Sigmoid colon (tissue), 7 donors: ENCODE data around the gene S100A2. TPM values are rescaled to one million over a fixed set of nuclear protein-coding genes. Genes with fewer than 3 reads are reported as not detected.
"Not testable (repeated sequence)": the region's sequence is repeated elsewhere in the genome, so short reads cannot be mapped to it uniquely, and the experiment has no call there.

Experiments used
- DNase-seq: peaks from one replicate; pipeline ENCODE4 v3.0.0-alpha.2; 2019
- H3K27ac ChIP-seq, 4 donors: fragments of 200-600 bp; sonication (generic); one replicate each; pipeline ENCODE4 v1.5.1; 2016 to 2019; ENCODE audit warnings: mild to moderate bottlenecking in 1 of 4
- H3K27me3 ChIP-seq, 3 donors: fragments of 200-600 bp; sonication (generic); one replicate each; pipeline ENCODE4 v1.5.1; 2019; ENCODE audit warnings: mild to moderate bottlenecking in 1 of 3
- H3K36me3 ChIP-seq, 4 donors: fragments of 200-600 bp; sonication (generic); one replicate each; pipeline ENCODE4 v1.5.1; 2016 to 2019
- H3K4me1 ChIP-seq, 4 donors: fragments of 200-600 bp; sonication (generic); one replicate each; pipeline ENCODE4 v1.5.1; 2017 to 2019
- H3K4me3 ChIP-seq, 4 donors: fragments of 200-600 bp; sonication (generic); one replicate each; pipeline ENCODE4 v1.5.1; 2017 to 2019; ENCODE audit warnings: mild to moderate bottlenecking in 2 of 4, moderate library complexity in 1 of 4
- H3K9me3 ChIP-seq, 4 donors: fragments of 200-600 bp in 3 of 4; sonication (generic) in 3 of 4; one replicate each; pipeline versions ENCODE4 v1.5.1 to v1.6.1; 2013 to 2019
- CTCF ChIP-seq, 4 experiments: fragments of 450-650 bp in 3 of 4; fragments of 200-600 bp in 1 of 4; IDR thresholded peaks; one replicate each; pipeline ENCODE4 v1.5.1; 2016 to 2019; ENCODE audit warnings: antibody characterized with exemption in 4 of 4, mild to moderate bottlenecking in 3 of 4, moderate library complexity in 2 of 4
- EP300 ChIP-seq, 4 donors: sonication (generic); formaldehyde crosslinking; IDR thresholded peaks; one replicate each; pipeline ENCODE4 v1.6.1; 2017; ENCODE audit warnings: antibody characterized with exemption in 4 of 4
- POLR2A ChIP-seq, 2 donors: fragments of 450-650 bp; IDR thresholded peaks; one replicate each; pipeline ENCODE4 v1.6.1; 2016; ENCODE audit warnings: antibody characterized with exemption in 2 of 2, mild to moderate bottlenecking in 2 of 2, moderate library complexity in 2 of 2
- POLR2AphosphoS5 ChIP-seq, 4 donors: sonication (generic); formaldehyde crosslinking; IDR thresholded peaks; one replicate each; pipeline ENCODE4 v1.6.1; 2017; ENCODE audit warnings: antibody characterized with exemption in 4 of 4
- WGBS, 2 donors: extraction: QIAGEN DNeasy Blood & Tissue Kit; methylation state at CpG; one replicate each; pipeline ENCODE4 v1.1.7; 2013; 5-methylcytosine and 5-hydroxymethylcytosine counted together
- intact Hi-C: fragments of 100-400 bp; cut with DNase I; formaldehyde crosslinking; loops from one replicate; pipeline ENCODE4 v1.15.1; 2023
- polyA plus RNA-seq, 3 donors: library from polyadenylated mRNA; stranded (reverse); fragments of 200-250 nt; gene quantifications; one replicate each; pipeline ENCODE4 v1.2.3, GENCODE V29; 2013
- total RNA-seq, 4 donors: library from RNA; depleted of rRNA; stranded (reverse); fragments of >200 nt; gene quantifications; one replicate each; pipeline ENCODE4 v1.1.0, GENCODE V29; 2016
- donor health status: healthy with polysubstance abuse.
- donor health status: Bipolar disorder and iron deficiency.
- donor health status: healthy.

S100A2 gene
- total and polyA plus RNA-seq, 7 donors: 0.68 to 16.2 (median 1.8) TPM; not detected in 2

DNA sequence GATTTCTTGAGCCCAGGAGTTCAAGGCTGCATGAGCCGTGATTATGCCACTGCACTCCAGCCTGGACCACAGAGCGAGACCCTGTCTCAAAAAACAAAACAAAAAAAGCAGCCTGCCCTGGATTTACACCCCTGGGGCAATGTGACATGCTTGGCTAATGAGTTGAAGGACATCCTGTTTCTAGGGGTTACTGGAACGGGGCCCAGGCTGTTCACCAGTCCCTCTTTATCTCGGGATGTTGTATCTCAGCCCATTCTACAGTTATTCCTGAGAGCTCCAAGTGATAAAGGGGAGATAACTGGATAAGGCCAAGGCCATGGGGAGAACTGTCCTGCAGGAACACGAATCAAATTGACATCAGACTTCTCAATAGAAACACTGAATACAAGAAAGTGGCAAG is 21.7 kb upstream of the S100A2 start:
- Histone ChIP-seq H3K36me3 (no peaks in the 10 kb centered on the region), H3K4me1 (no peaks in the 10 kb centered on the region), H3K27ac (no peak overlapping the region), H3K27me3 (no peaks in the 10 kb centered on the region), H3K9me3 (no peaks in the 10 kb centered on the region), H3K4me3 (no peak overlapping the region)
- intact Hi-C loops: no loop called here
- TF ChIP-seq CTCF (IDR thresholded peaks at IDR 0.05) (no peak), EP300 (IDR thresholded peaks at IDR 0.05) (no peak), POLR2A (IDR thresholded peaks at IDR 0.05) (no peak), POLR2AphosphoS5 (IDR thresholded peaks at IDR 0.05) (no peak)
- DNase-seq: peak; percentile 24
- 80 to 82% methylated on average over 5 of the region's 5 CpGs for WGBS, 2 donors

DNA sequence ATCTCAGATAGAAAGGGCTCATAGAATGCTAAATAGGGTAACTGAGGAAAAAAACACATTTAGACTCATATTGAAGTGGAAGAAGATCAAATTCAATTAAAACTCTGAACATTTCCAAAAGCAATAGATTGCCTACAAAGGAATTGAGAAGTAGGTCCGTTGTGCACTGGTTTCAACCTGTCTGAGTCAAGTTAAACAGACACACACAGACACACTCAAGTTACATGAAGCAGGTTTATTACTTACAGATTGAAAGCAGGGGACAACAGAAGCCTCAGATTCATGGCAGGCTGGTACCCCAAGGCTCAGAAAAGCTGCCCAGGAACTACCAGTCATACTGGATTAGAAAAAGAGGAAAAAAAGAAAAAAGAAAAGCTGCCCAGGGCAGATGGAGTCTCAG is 20.7 kb upstream of the S100A2 start:
- Histone ChIP-seq H3K4me3 (no peak overlapping the region), H3K27me3 (no peaks in the 10 kb centered on the region), H3K9me3 (no peaks in the 10 kb centered on the region), H3K27ac (no peak overlapping the region), H3K36me3 (no peaks in the 10 kb centered on the region), H3K4me1 (no peaks in the 10 kb centered on the region)
- intact Hi-C loops: no loop called here
- WGBS, 2 donors: 36 to 48% methylated on average over 1 of the region's 1 CpG
- TF ChIP-seq POLR2A (IDR thresholded peaks at IDR 0.05) (no peak), CTCF (IDR thresholded peaks at IDR 0.05) (no peak), POLR2AphosphoS5 (IDR thresholded peaks at IDR 0.05) (no peak), EP300 (IDR thresholded peaks at IDR 0.05) (no peak)
- no peak for DNase-seq

DNA sequence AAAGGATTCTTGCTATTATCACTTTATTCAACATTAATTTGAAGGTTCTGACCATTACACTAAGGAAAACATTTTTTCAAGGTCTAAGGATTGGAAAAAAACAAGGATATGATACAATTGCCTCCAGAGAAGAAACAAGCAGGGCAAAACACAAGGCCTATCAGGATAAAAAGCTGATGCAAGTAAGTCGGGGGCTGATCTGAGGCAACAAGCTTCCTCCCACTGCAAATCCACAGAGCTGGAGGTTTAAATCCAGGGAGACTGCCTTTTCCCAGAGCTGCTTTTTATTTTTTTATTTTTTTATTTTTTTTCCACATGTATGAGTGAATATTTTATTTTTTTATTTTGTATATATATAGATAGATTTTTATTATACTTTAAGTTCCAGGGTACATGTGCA is 19.4 kb upstream of the S100A2 start:
- no peaks in the 10 kb centered on the region for H3K4me1 ChIP-seq
- no peak for TF ChIP-seq POLR2AphosphoS5 (IDR thresholded peaks at IDR 0.05)
- TF ChIP-seq CTCF (IDR thresholded peaks at IDR 0.05): no peak
- no peak for TF ChIP-seq EP300 (IDR thresholded peaks at IDR 0.05)
- no peak for TF ChIP-seq POLR2A (IDR thresholded peaks at IDR 0.05)
- no peaks in the 10 kb centered on the region for H3K27me3 ChIP-seq
- no peaks in the 10 kb centered on the region for H3K36me3 ChIP-seq
- no peaks in the 10 kb centered on the region for H3K9me3 ChIP-seq
- no peak overlapping the region for H3K4me3 ChIP-seq
- no peak overlapping the region for H3K27ac ChIP-seq
- DNase-seq: no peak
- WGBS, 2 donors: 91 to 98% methylated on average over 1 of the region's 1 CpG
- intact Hi-C loops: no loop called here

DNA sequence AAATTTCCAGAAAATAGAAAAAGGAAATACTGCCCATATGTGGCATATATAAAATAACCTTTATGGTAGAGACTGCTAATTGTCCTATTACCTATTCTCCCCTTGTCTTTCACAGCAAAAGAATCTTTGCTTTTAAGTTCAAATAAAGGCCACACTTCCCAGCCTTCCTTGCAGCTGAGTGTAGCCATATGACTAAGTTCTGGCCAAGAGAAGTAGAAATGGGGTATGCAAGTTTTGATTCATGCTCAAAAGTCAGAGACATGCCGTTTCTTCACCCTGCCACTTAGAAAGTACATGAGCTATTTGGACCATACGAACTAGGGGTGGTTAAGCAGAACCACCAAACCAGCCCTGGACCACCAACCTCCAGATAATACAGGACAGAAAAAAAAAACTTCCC is 18.3 kb upstream of the S100A2 start:
- Histone ChIP-seq H3K36me3 (no peaks in the 10 kb centered on the region), H3K4me3 (no peak overlapping the region), H3K27me3 (no peaks in the 10 kb centered on the region), H3K27ac (no peak overlapping the region), H3K9me3 (no peaks in the 10 kb centered on the region), H3K4me1 (no peaks in the 10 kb centered on the region)
- no peak for TF ChIP-seq POLR2AphosphoS5 (IDR thresholded peaks at IDR 0.05)
- no peak for TF ChIP-seq POLR2A (IDR thresholded peaks at IDR 0.05)
- TF ChIP-seq CTCF (IDR thresholded peaks at IDR 0.05): no peak
- no peak for TF ChIP-seq EP300 (IDR thresholded peaks at IDR 0.05)
- no peak for DNase-seq
- intact Hi-C loops: no loop called here
- 88 to 91% methylated on average over 2 of the region's 2 CpGs for WGBS, 2 donors

DNA sequence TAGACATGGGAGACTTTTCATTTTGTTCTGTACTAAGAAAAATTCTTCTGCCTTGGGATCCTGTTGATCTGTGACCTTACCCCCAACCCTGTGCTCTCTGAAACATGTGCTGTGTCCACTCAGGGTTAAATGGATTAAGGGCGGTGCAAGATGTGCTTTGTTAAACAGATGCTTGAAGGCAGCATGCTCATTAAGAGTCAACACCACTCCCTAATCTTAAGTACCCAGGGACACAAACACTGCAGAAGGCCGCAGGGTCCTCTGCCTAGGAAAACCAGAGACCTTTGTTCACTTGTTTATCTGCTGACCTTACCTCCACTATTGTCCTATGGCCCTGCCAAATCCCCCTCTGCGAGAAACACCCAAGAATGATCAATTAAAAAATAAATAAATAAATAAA is 17.9 kb upstream of the S100A2 start:
- 92 to 93% methylated on average over 3 of the region's 3 CpGs for WGBS, 2 donors
- intact Hi-C loops, H3K9me3 ChIP-seq, DNase-seq, H3K27ac ChIP-seq, H3K36me3 ChIP-seq, H3K4me3 ChIP-seq, H3K27me3 ChIP-seq, H3K4me1 ChIP-seq: not testable (repeated sequence)

DNA sequence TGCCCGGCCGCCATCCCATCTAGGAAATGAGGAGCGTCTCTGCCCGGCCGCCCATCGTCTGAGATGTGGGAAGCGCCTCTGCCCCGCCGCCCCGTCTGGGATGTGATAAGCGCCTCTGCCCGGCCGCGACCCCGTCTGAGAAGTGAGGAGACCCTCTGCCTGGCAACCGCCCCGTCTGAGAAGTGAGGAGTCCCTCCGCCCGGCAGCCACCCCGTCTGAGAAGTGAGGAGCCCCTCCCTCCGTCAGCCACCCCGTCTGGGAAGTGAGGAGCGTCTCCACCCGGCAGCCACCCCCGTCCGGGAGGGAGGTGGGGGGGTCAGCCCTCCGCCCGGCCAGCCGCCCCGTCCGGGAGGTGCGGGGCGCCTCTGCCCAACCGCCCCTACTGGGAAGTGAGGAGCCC is 17.2 kb upstream of the S100A2 start:
- H3K27me3 ChIP-seq, H3K4me3 ChIP-seq, H3K36me3 ChIP-seq, H3K9me3 ChIP-seq, H3K27ac ChIP-seq, H3K4me1 ChIP-seq, intact Hi-C loops, DNase-seq: not testable (repeated sequence)
- WGBS, 2 donors: 95 to 96% methylated on average over 34 of the region's 34 CpGs
